ENCODE data around the gene FCHSD2. TPM values are rescaled to one million over a fixed set of nuclear protein-coding genes. Genes with fewer than 3 reads are reported as not detected.
A peak's percentile ranks its signal among the peaks of the same experiment; 100 is the strongest.

FCHSD2 gene
- total RNA-seq, 1 experiment from 2014 or later: 22.6 TPM

DNA sequence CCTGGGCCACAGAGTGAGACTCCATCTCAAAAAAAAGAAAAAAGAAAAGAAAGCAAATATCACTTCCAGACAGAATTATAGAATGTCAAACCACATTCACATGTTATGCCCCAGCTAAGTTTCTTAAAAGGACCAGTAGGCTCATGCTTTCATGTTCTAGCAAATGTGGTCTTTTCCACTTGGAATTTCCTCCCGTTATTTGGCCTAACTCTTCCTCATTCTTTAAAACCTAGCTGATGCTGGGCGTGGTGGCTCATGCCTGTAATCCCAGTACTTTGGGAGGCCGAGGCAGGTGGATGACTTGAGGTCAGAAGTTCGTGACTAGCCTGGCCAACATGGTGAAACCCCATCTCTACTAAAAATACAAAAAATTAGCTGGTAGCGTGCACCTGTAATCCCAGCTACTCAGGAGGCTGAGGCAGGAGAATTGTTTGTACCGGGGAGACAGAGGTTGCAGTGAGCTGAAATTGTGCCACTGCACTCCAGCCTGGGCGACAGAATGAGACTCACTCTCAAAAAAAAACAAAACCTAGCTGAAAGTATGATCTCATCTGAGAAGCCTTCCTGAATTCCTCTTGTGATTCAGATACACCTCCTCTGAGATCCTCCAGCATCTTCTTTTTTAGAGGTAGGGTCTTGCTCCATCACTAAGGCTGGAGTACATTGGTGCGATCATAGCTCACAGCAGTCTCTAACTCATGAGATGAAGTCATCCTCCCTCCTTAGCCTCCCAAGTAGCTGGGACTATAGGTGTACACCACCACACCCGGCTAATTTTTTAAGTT lies 50.4 kb downstream of the FCHSD2 start:
- BruUV-seq (replicated peaks): no TSS peak
- H3K79me2 ChIP-seq (ENCODE audit: low read depth): no peaks in the 10 kb centered on the region
- ChIA-PET POLR2A (ENCODE audit: unreplicated experiment) (interaction anchor here (0.6 kb wide), 1 partner anchor 374 kb away, joined by 5 read pairs; no protein-coding TSS in a partner anchor), CTCF (interaction anchor here (0.7 kb wide), 1 partner anchor 837 kb away, joined by 3 read pairs; no protein-coding TSS in a partner anchor)
- no peaks in the 10 kb centered on the region for H4K20me1 ChIP-seq (ENCODE audit: insufficient read depth)
- no peaks in the 10 kb centered on the region; the same call in 1 of the 2 replicates for H3F3A ChIP-seq (ENCODE audit: insufficient read depth, low read depth)
- H3K27me3 ChIP-seq (ENCODE audit: insufficient read depth, low read depth): no peaks in the 10 kb centered on the region
- DNase-seq: peak; percentile 11 to 48
- no peak overlapping the region for H3K4me3 ChIP-seq
- H3K27ac ChIP-seq: no peak overlapping the region
- H3K4me1 ChIP-seq (replicated peaks; ENCODE audit: insufficient read depth): no peaks in the 10 kb centered on the region
- H3K36me3 ChIP-seq (ENCODE audit: low read depth): no peaks in the 10 kb centered on the region
- TF ChIP-seq, protein P1, sequence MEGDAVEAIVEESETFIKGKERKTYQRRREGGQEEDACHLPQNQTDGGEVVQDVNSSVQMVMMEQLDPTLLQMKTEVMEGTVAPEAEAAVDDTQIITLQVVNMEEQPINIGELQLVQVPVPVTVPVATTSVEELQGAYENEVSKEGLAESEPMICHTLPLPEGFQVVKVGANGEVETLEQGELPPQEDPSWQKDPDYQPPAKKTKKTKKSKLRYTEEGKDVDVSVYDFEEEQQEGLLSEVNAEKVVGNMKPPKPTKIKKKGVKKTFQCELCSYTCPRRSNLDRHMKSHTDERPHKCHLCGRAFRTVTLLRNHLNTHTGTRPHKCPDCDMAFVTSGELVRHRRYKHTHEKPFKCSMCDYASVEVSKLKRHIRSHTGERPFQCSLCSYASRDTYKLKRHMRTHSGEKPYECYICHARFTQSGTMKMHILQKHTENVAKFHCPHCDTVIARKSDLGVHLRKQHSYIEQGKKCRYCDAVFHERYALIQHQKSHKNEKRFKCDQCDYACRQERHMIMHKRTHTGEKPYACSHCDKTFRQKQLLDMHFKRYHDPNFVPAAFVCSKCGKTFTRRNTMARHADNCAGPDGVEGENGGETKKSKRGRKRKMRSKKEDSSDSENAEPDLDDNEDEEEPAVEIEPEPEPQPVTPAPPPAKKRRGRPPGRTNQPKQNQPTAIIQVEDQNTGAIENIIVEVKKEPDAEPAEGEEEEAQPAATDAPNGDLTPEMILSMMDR (conservative IDR thresholded peaks at IDR 0.05): no peak
- TF ChIP-seq EZH2 (IDR thresholded peaks at IDR 0.05; ENCODE audit: low read depth): no peak
- no peaks in the 10 kb centered on the region for H3K9me2 ChIP-seq (ENCODE audit: insufficient read depth)
- H2AFZ ChIP-seq: no peak overlapping the region
- intact Hi-C loops (cut with micrococcal nuclease; ENCODE audit: unreplicated experiment): no loop called here
- H3K9me3 ChIP-seq (ENCODE audit: insufficient read depth, low read depth): no peaks in the 10 kb centered on the region
- H3K4me2 ChIP-seq: no peak overlapping the region

DNA sequence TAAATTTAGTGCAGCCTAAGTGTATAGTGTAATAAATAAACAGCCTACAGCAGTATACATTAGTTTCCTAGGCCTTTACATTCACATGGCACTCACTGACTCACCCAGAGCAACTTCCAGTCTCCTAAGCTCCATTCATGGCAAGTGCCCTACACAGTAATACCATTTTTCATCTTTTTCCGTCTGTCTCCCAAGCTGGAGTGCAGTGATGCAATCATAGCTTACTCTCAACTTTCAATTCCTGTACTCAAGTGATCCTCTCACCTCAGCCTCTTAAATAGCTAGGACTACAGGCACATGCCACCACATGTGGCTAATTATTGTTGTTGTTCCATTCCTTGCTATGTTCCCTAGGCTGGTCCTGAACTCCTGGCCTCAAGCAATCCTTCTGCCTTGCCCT lies 54.4 kb downstream of the FCHSD2 start:
- Histone ChIP-seq H3K4me1 (replicated peaks; ENCODE audit: insufficient read depth) (no peaks in the 10 kb centered on the region), H3K27me3 (ENCODE audit: insufficient read depth, low read depth) (no peaks in the 10 kb centered on the region), H3K9me3 (ENCODE audit: insufficient read depth, low read depth) (no peaks in the 10 kb centered on the region), H4K20me1 (ENCODE audit: insufficient read depth) (no peaks in the 10 kb centered on the region), H3K4me2 (no peak overlapping the region), H3K36me3 (ENCODE audit: low read depth) (0 out of 2 replicates have a peak, but pooled peaks cover 8% of the 10 kb centered on the region), H2AFZ (no peak overlapping the region), H3K9me2 (ENCODE audit: insufficient read depth) (no peaks in the 10 kb centered on the region), H3K4me3 (no peak overlapping the region), H3K27ac (no peak overlapping the region), H3K79me2 (ENCODE audit: low read depth) (no peaks in the 10 kb centered on the region), H3F3A (ENCODE audit: insufficient read depth, low read depth) (no peaks in the 10 kb centered on the region; the same call in 1 of the 2 replicates)
- TF ChIP-seq, protein P1 (conservative IDR thresholded peaks at IDR 0.05): no peak
- intact Hi-C loops (cut with micrococcal nuclease; ENCODE audit: unreplicated experiment): no loop called here
- POLR2A ChIA-PET (ENCODE audit: unreplicated experiment): interaction anchor here (0.6 kb wide), 2 partner anchors 22 to 76 kb away, joined by 4 read pairs; no protein-coding TSS in a partner anchor
- no peak for DNase-seq
- CTCF ChIA-PET: interaction anchor here (0.7 kb wide), 1 partner anchor 156 kb away, joined by 4 read pairs; no protein-coding TSS in a partner anchor
- no TSS peak for BruUV-seq (replicated peaks)

DNA sequence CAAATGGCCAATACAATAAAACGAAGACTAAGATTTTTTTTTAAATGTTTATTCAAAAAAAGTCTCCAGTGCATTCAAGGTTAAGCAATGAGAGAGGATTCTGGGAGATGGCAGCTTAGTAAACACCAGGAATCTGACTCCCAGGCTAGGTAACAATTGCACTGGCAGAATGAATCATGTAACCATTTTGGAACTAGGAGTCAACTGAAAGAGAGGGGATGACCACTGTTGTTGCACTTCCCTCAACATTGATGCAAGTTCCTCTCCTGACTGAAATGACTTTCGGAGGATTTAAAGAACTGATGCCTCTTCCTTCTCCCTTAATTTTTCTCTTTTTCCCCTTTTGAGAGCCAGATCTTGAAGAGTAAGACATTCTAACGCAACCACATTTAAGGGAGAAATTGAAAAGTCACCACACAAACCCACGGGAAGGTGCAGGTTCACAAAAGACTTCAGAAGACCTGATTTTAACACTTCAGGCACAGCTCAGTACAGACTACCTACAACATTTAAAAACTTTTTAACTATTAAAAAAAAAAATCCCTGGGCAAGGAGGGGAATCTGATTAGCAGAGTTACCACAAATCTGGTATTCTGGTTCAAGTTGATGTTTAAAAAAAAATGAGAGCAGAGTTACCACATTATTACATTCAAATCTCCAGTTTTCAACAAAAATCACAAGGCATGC lies 56.8 kb downstream of the FCHSD2 start:
- Histone ChIP-seq H3K27ac (no peak overlapping the region), H3K9me2 (ENCODE audit: insufficient read depth) (no peaks in the 10 kb centered on the region), H3K4me1 (replicated peaks; ENCODE audit: insufficient read depth) (no peaks in the 10 kb centered on the region), H3F3A (ENCODE audit: insufficient read depth, low read depth) (no peaks in the 10 kb centered on the region; the same call in 1 of the 2 replicates), H4K20me1 (ENCODE audit: insufficient read depth) (no peaks in the 10 kb centered on the region), H3K9me3 (ENCODE audit: insufficient read depth, low read depth) (no peaks in the 10 kb centered on the region), H2AFZ (no peak overlapping the region), H3K36me3 (ENCODE audit: low read depth) (0 out of 2 replicates have a peak, but pooled peaks cover 8% of the 10 kb centered on the region), H3K27me3 (ENCODE audit: insufficient read depth, low read depth) (no peaks in the 10 kb centered on the region), H3K4me2 (no peak overlapping the region), H3K4me3 (no peak overlapping the region), H3K79me2 (ENCODE audit: low read depth) (no peaks in the 10 kb centered on the region)
- no peak for DNase-seq
- intact Hi-C loops (cut with micrococcal nuclease; ENCODE audit: unreplicated experiment): no loop called here
- TF ChIP-seq, protein P1 (conservative IDR thresholded peaks at IDR 0.05): no peak
- TF ChIP-seq EZH2 (IDR thresholded peaks at IDR 0.05; ENCODE audit: low read depth): no peak
- ChIA-PET POLR2A (ENCODE audit: unreplicated experiment) (no interaction called here), CTCF (interaction anchor here (0.6 kb wide), 1 partner anchor 614 kb away, joined by 5 read pairs; no protein-coding TSS in a partner anchor)
- no TSS peak for BruUV-seq (replicated peaks)

Measured in PC-9 (cell line).